Medulla oblongata (tissue), 1 donor: Measurements from ENCODE around the gene NSL1.
A peak's percentile ranks its signal among the peaks of the same experiment; 100 is the strongest.
"Not testable (repeated sequence)": the region's sequence is repeated elsewhere in the genome, so short reads cannot be mapped to it uniquely, and the experiment has no call there.

Experiments used
- DNase-seq: peaks from one replicate; pipeline ENCODE4 v3.0.0-alpha.2; 2015; ENCODE audit errors: extremely low spot score

The NSL1 gene

GRCh38 chr1:212791676-212792395 lies at the start of gene NSL1, which contains the start of gene TATDN3:
NSL1 (minus strand) TSS chr1:212791777; CDS start chr1:212791763, 14 bp downstream.
TATDN3 (plus strand) TSS chr1:212791894; CDS start chr1:212791922, 28 bp downstream.
- peak; percentile 92 for DNase-seq

GRCh38 chr1:212838145-212838544 lies 46.6 kb upstream of the NSL1 start:
- no peak for DNase-seq

GRCh38 chr1:212833211-212834207 lies 41.9 kb upstream of the NSL1 start:
- DNase-seq: not testable (repeated sequence)

- DNase-seq: no peak
Observed at GRCh38 chr1:212828395-212828794, 36.8 kb upstream of the NSL1 start.

GRCh38 chr1:212827831-212828278 lies 36.3 kb upstream of the NSL1 start:
- no peak for DNase-seq

- no peak for DNase-seq
Observed at GRCh38 chr1:212827171-212827776, 35.7 kb upstream of the NSL1 start.

- no peak for DNase-seq
Observed at GRCh38 chr1:212825798-212826452, 34.3 kb upstream of the NSL1 start.

- no peak for DNase-seq
Observed at GRCh38 chr1:212824201-212824600, 32.6 kb upstream of the NSL1 start.

- no peak for DNase-seq
Observed at GRCh38 chr1:212822956-212823355, 31.4 kb upstream of the NSL1 start.

GRCh38 chr1:212820969-212821368 lies 29.4 kb upstream of the NSL1 start:
- DNase-seq: no peak

- no peak for DNase-seq
Observed at GRCh38 chr1:212819726-212820125, 28.1 kb upstream of the NSL1 start.

- no peak for DNase-seq
Observed at GRCh38 chr1:212816567-212817278, 25.1 kb upstream of the NSL1 start.

GRCh38 chr1:212814537-212815334 lies 23.2 kb upstream of the NSL1 start:
- DNase-seq: peak; percentile 48

GRCh38 chr1:212805767-212806166 lies 14.2 kb upstream of the NSL1 start:
- no peak for DNase-seq

GRCh38 chr1:212797681-212798080 lies 6.1 kb upstream of the NSL1 start:
- no peak for DNase-seq

GRCh38 chr1:212794561-212795014 lies 3.0 kb upstream of the NSL1 start:
- peak; percentile 84 for DNase-seq

- DNase-seq: no peak
Observed at GRCh38 chr1:212792396-212792908, 875 bp upstream of the NSL1 start.

- DNase-seq: no peak
Observed at GRCh38 chr1:212791261-212791675, 309 bp downstream of the NSL1 start.

GRCh38 chr1:212785871-212786270 lies 5.7 kb downstream of the NSL1 start:
- DNase-seq: no peak

- no peak for DNase-seq
Observed at GRCh38 chr1:212783976-212784375, 7.6 kb downstream of the NSL1 start.
